HepG2 (cell line): ENCODE data around the gene SLC39A2. TPM values are rescaled to one million over a fixed set of nuclear protein-coding genes. Genes with fewer than 3 reads are reported as not detected.
A peak's percentile ranks its signal among the peaks of the same experiment; 100 is the strongest.

ENCODE experiments used
- ATAC-seq: fragments of 200-7000 bp; cut with Tn5 transposase; 3 replicates; pipeline ENCODE4 v1.9.1; 2020; ENCODE audit warnings: mild to moderate bottlenecking, moderate library complexity
- BruUV-seq: library from RNA; stranded (reverse); fragments of 400-500 nt; replicated peaks from 2 replicates; lab custom pipeline; 2021; lab: Mats Ljungman, UMichigan
- CTCF ChIA-PET: fragments of 300-600 bp; formaldehyde crosslinking; extraction: SDS; loops from one replicate; lab custom pipeline; 2021; ENCODE audit warnings: low total read pairs, inconsistent platforms, low intra/inter-chr PET ratio; lab: Yijun Ruan, JAX
- POLR2A ChIA-PET: fragments of 350-600 bp; sonication (Branson Sonifier 250); formaldehyde crosslinking; loops from one replicate; lab custom pipeline; 2020; ENCODE audit warnings: antibody characterized with exemption, inconsistent platforms; lab: Yijun Ruan, JAX
- DNase-seq: peaks from one replicate; pipeline ENCODE4 v3.0.0-alpha.2; 2015; ENCODE audit warnings: low spot score
- FAIRE-seq: peaks from 3 replicates; lab custom pipeline; 2011; peaks lifted over from hg19 to GRCh38; lab: Jason Lieb, UNC
- H2AFZ ChIP-seq: one replicate; pipeline ENCODE4 v1.6.1; 2011; ENCODE audit warnings: low read length, inconsistent platforms
- H3K27ac ChIP-seq: fragments of 300-600 bp; 3 replicates; pipeline ENCODE4 v1.8.0; 2011; ENCODE audit warnings: mixed run types, mild to moderate bottlenecking, mixed read lengths, low read length, inconsistent platforms; ENCODE audit not compliant: insufficient read depth; ENCODE audit errors: extremely low read length
- H3K27me3 ChIP-seq, 2 experiments: fragments of 200-600 bp in 1 of 2; 2 replicates in 1 of 2; 3 replicates in 1 of 2; pipeline versions ENCODE4 v1.6.0 to v1.8.0; 2011; ENCODE audit warnings: low read length in 2 of 2, mild to moderate bottlenecking in 2 of 2, moderate library complexity in 2 of 2, inconsistent platforms in 1 of 2; ENCODE audit not compliant: insufficient read depth in 2 of 2, control insufficient read depth in 1 of 2
- H3K36me3 ChIP-seq, 2 experiments: fragments of 200-600 bp in 1 of 2; replicated peaks in 1 of 2; 2 replicates in 1 of 2; 3 replicates in 1 of 2; pipeline versions ENCODE4 v1.5.1 to v1.8.0; 2011; ENCODE audit warnings: low read length in 2 of 2, inconsistent platforms in 1 of 2; ENCODE audit not compliant: insufficient read depth in 2 of 2, control insufficient read depth in 1 of 2
- H3K4me1 ChIP-seq: 2 replicates; pipeline ENCODE4 v1.5.1; 2012; ENCODE audit warnings: low read length, inconsistent platforms; ENCODE audit not compliant: insufficient read depth
- H3K4me2 ChIP-seq: 2 replicates; pipeline ENCODE4 v1.6.0; 2011; ENCODE audit warnings: low read depth, low read length, inconsistent platforms
- H3K4me3 ChIP-seq, 3 experiments: fragments of 200-600 bp in 1 of 3; sonication (generic), shearing (Covaris generic) in 1 of 3; replicated peaks in 1 of 3; 2 replicates each; pipeline ENCODE4 v1.5.1; 2011 to 2016; ENCODE audit warnings: low read length in 3 of 3, inconsistent platforms in 2 of 3, low read depth in 2 of 3, mild to moderate bottlenecking in 2 of 3, control low read depth in 1 of 3, mixed read lengths in 1 of 3; ENCODE audit not compliant: insufficient read depth in 1 of 3
- H3K79me2 ChIP-seq: one replicate; pipeline ENCODE4 v1.6.1; 2011; ENCODE audit warnings: low read length, inconsistent platforms; ENCODE audit not compliant: insufficient read depth
- H3K9ac ChIP-seq: 2 replicates; pipeline ENCODE4 v1.6.0; 2011; ENCODE audit warnings: mild to moderate bottlenecking, low read depth, low read length, inconsistent platforms; ENCODE audit not compliant: insufficient read depth
- H3K9me3 ChIP-seq: 2 replicates; pipeline ENCODE4 v1.5.1; 2012; ENCODE audit warnings: mild to moderate bottlenecking, low read length
- H4K20me1 ChIP-seq: 2 replicates; pipeline ENCODE4 v1.6.0; 2011; ENCODE audit warnings: inconsistent platforms, mild to moderate bottlenecking, low read length, moderate library complexity; ENCODE audit not compliant: insufficient read depth
- ELF3 ChIP-seq: IDR thresholded peaks from 2 replicates; pipeline ENCODE4 v1.6.1; 2016; ENCODE audit warnings: missing genetic modification reagents, missing compliant biosample characterization
- SETDB1 ChIP-seq: sonication (generic); formaldehyde crosslinking; IDR thresholded peaks from 2 replicates; pipeline ENCODE4 v1.5.1; 2020; ENCODE audit warnings: missing genetic modification reagents, mild to moderate bottlenecking, borderline replicate concordance
- XRCC5 ChIP-seq: fragments of 200-400 bp; formaldehyde crosslinking; optimal IDR thresholded peaks from 2 replicates; pipeline ENCODE3; 2017; ENCODE audit warnings: mild to moderate bottlenecking, low read length
- YY1 ChIP-seq: IDR thresholded peaks from 2 replicates; pipeline ENCODE4 v1.6.1; 2011; ENCODE audit warnings: low read length, low read depth, moderate library complexity, mild to moderate bottlenecking; ENCODE audit not compliant: insufficient read depth, insufficient replicate concordance
- ZBTB7A ChIP-seq: sonication (generic); formaldehyde crosslinking; IDR thresholded peaks from 2 replicates; pipeline ENCODE4 v1.8.0; 2022; ENCODE audit warnings: mild to moderate bottlenecking, missing genetic modification reagents
- ZFY ChIP-seq: sonication (generic); formaldehyde crosslinking; IDR thresholded peaks from 2 replicates; pipeline ENCODE4 v1.4.0; 2020; ENCODE audit warnings: missing genetic modification reagents
- ZHX1 ChIP-seq: sonication (generic); formaldehyde crosslinking; IDR thresholded peaks from 2 replicates; pipeline ENCODE4 v1.8.1; 2022; ENCODE audit warnings: low read depth, mild to moderate bottlenecking, missing genetic modification reagents
- ZNF263 ChIP-seq: sonication (generic); formaldehyde crosslinking; IDR thresholded peaks from 2 replicates; pipeline ENCODE4 v1.4.0; 2020; ENCODE audit warnings: missing genetic modification reagents
- ZNF281 ChIP-seq: sonication (generic); formaldehyde crosslinking; IDR thresholded peaks from 2 replicates; pipeline ENCODE4 v1.4.0; 2020; ENCODE audit warnings: missing genetic modification reagents, borderline replicate concordance
- ZNF564 ChIP-seq: sonication (generic); formaldehyde crosslinking; IDR thresholded peaks from 2 replicates; pipeline ENCODE4 v1.8.1; 2023; ENCODE audit warnings: mild to moderate bottlenecking, missing genetic modification reagents
- ZNF652 ChIP-seq: IDR thresholded peaks from 2 replicates; pipeline ENCODE4 v1.6.1; 2016; ENCODE audit warnings: low read depth, borderline replicate concordance
- ZSCAN21 ChIP-seq: sonication (generic); formaldehyde crosslinking; IDR thresholded peaks from 2 replicates; pipeline ENCODE4 v1.8.0; 2022; ENCODE audit warnings: mild to moderate bottlenecking, missing genetic modification reagents, moderate library complexity, borderline replicate concordance
- whole genome bisulfite sequencing: methylation state at CpG from one replicate; pipeline ENCODE4 v1.1.6; 2017; ENCODE audit warnings: low lambda C conversion rate; 5-methylcytosine and 5-hydroxymethylcytosine counted together
- in situ Hi-C: cut with HindIII; loops from 2 replicates; pipeline ENCODE4 v1.10.0; 2017; ENCODE audit warnings: low pct_unique_long_range_greater_than_20kb; ENCODE audit not compliant: extremely low pct_ligation_motif_present
- intact Hi-C: fragments of 100-400 bp; cut with micrococcal nuclease; formaldehyde crosslinking; loops from one replicate; pipeline ENCODE4 v1.10.0; 2022; ENCODE audit not compliant: unreplicated experiment
- polyA plus RNA-seq, 8 experiments: library from polyadenylated mRNA; depleted of rRNA in 3 of 8; stranded (reverse) in 7 of 8; unstranded in 1 of 8; fragments of >200 nt; fragmentation: Illumina TruSeq in 4 of 8; extraction: Trizol in 4 of 8; gene quantifications; 2 replicates each; pipeline versions ENCODE4 v1.2.1 to v1.2.3, GENCODE V29; 2011 to 2016; ENCODE audit warnings: low read depth in 4 of 8, missing spikeins in 1 of 8, mixed read lengths in 1 of 8; ENCODE audit not compliant: insufficient read depth in 1 of 8
- total RNA-seq, 5 experiments: library from RNA; depleted of rRNA; stranded (reverse); fragments of >200 nt; fragmentation: Illumina TruSeq; extraction: Trizol; gene quantifications; 2 replicates each; pipeline ENCODE4 v1.2.3, GENCODE V29; 2016; ENCODE audit warnings: low read depth in 1 of 5

The SLC39A2 gene
- total and polyA plus RNA-seq, 2 of the 13 experiments (the other 11 are each of a cell fraction or from before 2014, with no cell fraction given) = 0.08 to 0.11 TPM

GRCh38 chr14:21026274-21026987, 27.3 kb downstream of the SLC39A2 start:
- no peak overlapping the region for H2AFZ ChIP-seq
- ChIA-PET CTCF (no interaction called here), POLR2A (interaction anchor here (1.0 to 1.9 kb wide), 6 partner anchors 11 to 44 kb away, joined by 3 to 7 read pairs (median 4); partner anchors contain the start of gene ARHGEF40)
- DNase-seq (no peak), FAIRE-seq (no peak), ATAC-seq (no peak)
- H3K4me3 ChIP-seq = no peak overlapping the region
- TF ChIP-seq ZHX1 (CRISPR knock-in tag) (no peak), ZFY (CRISPR knock-in tag) (0 out of 2 replicates have a peak, but pooled peaks have one; percentile 15), YY1 (no peak)
- H3K4me2 ChIP-seq = peak overlapping the region; percentile 33; the same call in 1 of the 2 replicates
- H3K4me1 ChIP-seq = peaks cover 50% of the 10 kb centered on the region
- in situ Hi-C loops = no loop called here
- H3K27ac ChIP-seq = peak overlapping the region; percentile 16
- BruUV-seq = no TSS peak
- WGBS = 68% methylated on average over 7 of the region's 7 CpGs
- peaks cover 13% of the 10 kb centered on the region for H3K79me2 ChIP-seq
- H4K20me1 ChIP-seq = no peaks in the 10 kb centered on the region
- intact Hi-C loops = no loop called here
- no peaks in the 10 kb centered on the region for H3K9me3 ChIP-seq
- H3K9ac ChIP-seq = no peak overlapping the region
- no peaks in the 10 kb centered on the region; a peak in 2 of 5 replicates for H3K27me3 ChIP-seq
- H3K36me3 ChIP-seq = peaks cover 5 to 9% of the 10 kb centered on the region in 2 experiments; a peak in 4 of 5 replicates

GRCh38 chr14:21026988-21027315, 27.9 kb downstream of the SLC39A2 start:
- H2AFZ ChIP-seq = no peak overlapping the region
- CTCF ChIA-PET = no interaction called here
- FAIRE-seq = no peak
- peak; percentile 26 for TF ChIP-seq XRCC5
- no peak for TF ChIP-seq ZSCAN21
- no peak for TF ChIP-seq ZNF263 (CRISPR knock-in tag)
- TF ChIP-seq SETDB1 (CRISPR knock-in tag) = no peak
- TF ChIP-seq ZNF564 (CRISPR knock-in tag) = no peak
- no peak for TF ChIP-seq ELF3 (CRISPR knock-in tag)
- no peak for TF ChIP-seq ZNF652
- peak; percentile 36; the same call in 1 of the 2 replicates for TF ChIP-seq ZNF281
- TF ChIP-seq ZBTB7A = 0 out of 2 replicates have a peak, but pooled peaks have one; percentile 26

More at GRCh38 chr14:21026988-21027315, 27.9 kb downstream of the SLC39A2 start:
- no peak for DNase-seq
- H3K9me3 ChIP-seq = no peaks in the 10 kb centered on the region
- no peak overlapping the region for H3K27ac ChIP-seq
- 24% methylated on average over 3 of the region's 3 CpGs for WGBS
- POLR2A ChIA-PET = interaction anchor here (1.1 to 1.9 kb wide), 3 partner anchors 29 to 43 kb away, joined by 4 to 7 read pairs (median 6); partner anchors contain the start of gene ARHGEF40
- no peaks in the 10 kb centered on the region for H4K20me1 ChIP-seq
- no peaks in the 10 kb centered on the region; a peak in 2 of 5 replicates for H3K27me3 ChIP-seq
- peaks cover 1 to 3% of the 10 kb centered on the region in 2 experiments; a peak in 3 of 5 replicates for H3K36me3 ChIP-seq
- in situ Hi-C loops (no loop called here), intact Hi-C loops (no loop called here)
- no TSS peak for BruUV-seq
- H3K9ac ChIP-seq = no peak overlapping the region
- ATAC-seq = no peak
- peaks cover 13% of the 10 kb centered on the region for H3K79me2 ChIP-seq
- H3K4me2 ChIP-seq = peak overlapping the region; percentile 14; the same call in 1 of the 2 replicates
- H3K4me3 ChIP-seq = no peak overlapping the region
- H3K4me1 ChIP-seq = peaks cover 50% of the 10 kb centered on the region
